GM12892 (cell line): ENCODE results near the gene IPO7.

ENCODE experiments used
- POLR2A ChIP-seq: IDR thresholded peaks from 2 replicates; pipeline ENCODE4 v1.6.1; 2011; ENCODE audit warnings: low read depth, low read length, control low read depth
- POLR2AphosphoS5 ChIP-seq: IDR thresholded peaks from 2 replicates; pipeline ENCODE4 v1.6.1; 2011; ENCODE audit warnings: low read depth, low read length, control low read depth

- TF ChIP-seq POLR2A (no peak), POLR2AphosphoS5 (no peak)
Measured at GRCh38 chr11:9490376-9490775, 105.9 kb downstream of the IPO7 start.
